PC-9 (cell line): ENCODE measurements around the gene SIM2. TPM values are rescaled to one million over a fixed set of nuclear protein-coding genes. Genes with fewer than 3 reads are reported as not detected.

ENCODE experiments used
- BruUV-seq: library from RNA; stranded (reverse); fragments of 400-500 nt; replicated peaks from 2 replicates; lab custom pipeline; 2021; lab: Mats Ljungman, UMichigan
- CTCF ChIA-PET: fragments of 300-600 bp; sonication (Branson Sonifier 250); formaldehyde crosslinking; loops from one replicate; lab custom pipeline; 2022; ENCODE audit warnings: antibody characterized with exemption; lab: Charles Lee
- POLR2A ChIA-PET: fragments of 300-600 bp; sonication (Branson Sonifier 250); formaldehyde crosslinking; loops from one replicate; lab custom pipeline; 2022; ENCODE audit warnings: antibody characterized with exemption; ENCODE audit not compliant: unreplicated experiment; lab: Charles Lee
- DNase-seq, 2 experiments: peaks; one replicate each; pipeline versions ENCODE4 v3.0.0 to v3.0.0-alpha.2; 2015 to 2022; ENCODE audit warnings: mixed read lengths in 1 of 2
- H2AFZ ChIP-seq: fragments of 200-600 bp; sonication (generic); 2 replicates; pipeline ENCODE4 v1.8.1; 2017; ENCODE audit warnings: antibody characterized with exemption
- H3F3A ChIP-seq: fragments of 200-600 bp; sonication (generic); 2 replicates; pipeline ENCODE4 v1.8.1; 2017; ENCODE audit warnings: antibody characterized with exemption, mild to moderate bottlenecking, low read depth; ENCODE audit not compliant: insufficient read depth
- H3K27ac ChIP-seq: fragments of 200-600 bp; sonication (generic); 2 replicates; pipeline ENCODE4 v1.6.1; 2016; ENCODE audit warnings: mixed run types
- H3K27me3 ChIP-seq: fragments of 200-600 bp; sonication (generic); 2 replicates; pipeline ENCODE4 v1.6.1; 2016; ENCODE audit warnings: low read depth, mixed run types; ENCODE audit not compliant: insufficient read depth
- H3K36me3 ChIP-seq: fragments of 200-600 bp; sonication (generic); 2 replicates; pipeline ENCODE4 v1.6.1; 2016; ENCODE audit warnings: low read depth, mixed run types
- H3K4me1 ChIP-seq: fragments of 200-600 bp; sonication (generic); replicated peaks from 2 replicates; pipeline ENCODE4 v1.6.1; 2016; ENCODE audit warnings: mixed run types; ENCODE audit not compliant: insufficient read depth
- H3K4me2 ChIP-seq: fragments of 200-600 bp; sonication (generic); 2 replicates; pipeline ENCODE4 v1.6.1; 2017; ENCODE audit warnings: mixed run types
- H3K4me3 ChIP-seq: fragments of 200-600 bp; sonication (generic); 2 replicates; pipeline ENCODE4 v1.6.1; 2016; ENCODE audit warnings: mixed run types
- H3K79me2 ChIP-seq: fragments of 200-600 bp; sonication (generic); 2 replicates; pipeline ENCODE4 v1.6.1; 2017; ENCODE audit warnings: low read depth, mixed run types
- H3K9me2 ChIP-seq: fragments of 200-600 bp; sonication (generic); 2 replicates; pipeline ENCODE4 v1.8.1; 2017; ENCODE audit warnings: mild to moderate bottlenecking; ENCODE audit not compliant: insufficient read depth
- H3K9me3 ChIP-seq: fragments of 200-600 bp; sonication (generic); 2 replicates; pipeline ENCODE4 v1.8.1; 2016; ENCODE audit warnings: low read depth; ENCODE audit not compliant: insufficient read depth
- H4K20me1 ChIP-seq: fragments of 200-600 bp; sonication (generic); 2 replicates; pipeline ENCODE4 v1.8.1; 2017; ENCODE audit not compliant: insufficient read depth
- EZH2 ChIP-seq: fragments of 200-600 bp; sonication (generic); IDR thresholded peaks from 2 replicates; pipeline ENCODE4 v1.8.0; 2017; ENCODE audit warnings: antibody characterized with exemption, low read depth
- intact Hi-C: fragments of 100-400 bp; cut with micrococcal nuclease; formaldehyde crosslinking; loops from one replicate; pipeline ENCODE4 v1.10.0; 2022; ENCODE audit not compliant: unreplicated experiment
- total RNA-seq: library from RNA; stranded (reverse); gene quantifications from 2 replicates; pipeline ENCODE4 v1.2.3, GENCODE V29; 2021
- TF ChIP-seq, protein P1 (sequence below): fragments of 200-600 bp; sonication (generic); conservative IDR thresholded peaks from 2 replicates; pipeline ENCODE4 v1.6.1; 2017; ENCODE audit warnings: mixed run types, antibody characterized with exemption, mild to moderate bottlenecking, moderate library complexity

SIM2 gene
- total RNA-seq, 1 experiment from 2014 or later = 18.5 TPM

DNA sequence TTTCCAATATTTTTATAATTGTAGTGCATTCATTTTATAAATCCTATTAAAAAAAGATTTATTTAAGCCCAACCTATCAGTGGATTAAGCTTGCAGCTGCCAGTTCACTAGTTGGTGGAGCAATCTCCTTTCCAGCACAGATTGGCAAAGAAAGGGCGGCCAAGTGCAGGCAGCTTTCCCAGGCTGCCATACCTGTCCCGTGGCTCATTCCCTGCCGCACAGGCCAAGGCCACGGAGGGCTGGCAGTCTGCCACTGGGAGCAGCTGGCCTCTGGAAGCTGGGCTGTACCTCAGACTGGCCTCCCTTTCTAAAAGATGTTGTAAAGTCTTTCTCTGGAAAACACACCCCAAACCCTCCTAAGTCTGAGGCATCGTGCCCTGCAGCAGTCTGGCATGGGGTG lies 74.2 kb downstream of the SIM2 start:
- Histone ChIP-seq H4K20me1 (no peaks in the 10 kb centered on the region), H3K27ac (no peak overlapping the region), H3K9me3 (no peaks in the 10 kb centered on the region), H3K4me2 (no peak overlapping the region), H3K9me2 (no peaks in the 10 kb centered on the region), H3K79me2 (no peaks in the 10 kb centered on the region), H3K4me3 (no peak overlapping the region), H3K4me1 (no peaks in the 10 kb centered on the region), H3K27me3 (no peaks in the 10 kb centered on the region), H3F3A (no peaks in the 10 kb centered on the region), H3K36me3 (no peaks in the 10 kb centered on the region), H2AFZ (no peak overlapping the region)
- ChIA-PET POLR2A (interaction anchor here (0.6 kb wide), 1 partner anchor 60 kb away, joined by 9 read pairs; no protein-coding TSS in a partner anchor), CTCF (interaction anchor here (0.7 kb wide), 1 partner anchor 89 kb away, joined by 4 read pairs; no protein-coding TSS in a partner anchor)
- no TSS peak for BruUV-seq
- no peak for TF ChIP-seq EZH2
- TF ChIP-seq, protein P1, sequence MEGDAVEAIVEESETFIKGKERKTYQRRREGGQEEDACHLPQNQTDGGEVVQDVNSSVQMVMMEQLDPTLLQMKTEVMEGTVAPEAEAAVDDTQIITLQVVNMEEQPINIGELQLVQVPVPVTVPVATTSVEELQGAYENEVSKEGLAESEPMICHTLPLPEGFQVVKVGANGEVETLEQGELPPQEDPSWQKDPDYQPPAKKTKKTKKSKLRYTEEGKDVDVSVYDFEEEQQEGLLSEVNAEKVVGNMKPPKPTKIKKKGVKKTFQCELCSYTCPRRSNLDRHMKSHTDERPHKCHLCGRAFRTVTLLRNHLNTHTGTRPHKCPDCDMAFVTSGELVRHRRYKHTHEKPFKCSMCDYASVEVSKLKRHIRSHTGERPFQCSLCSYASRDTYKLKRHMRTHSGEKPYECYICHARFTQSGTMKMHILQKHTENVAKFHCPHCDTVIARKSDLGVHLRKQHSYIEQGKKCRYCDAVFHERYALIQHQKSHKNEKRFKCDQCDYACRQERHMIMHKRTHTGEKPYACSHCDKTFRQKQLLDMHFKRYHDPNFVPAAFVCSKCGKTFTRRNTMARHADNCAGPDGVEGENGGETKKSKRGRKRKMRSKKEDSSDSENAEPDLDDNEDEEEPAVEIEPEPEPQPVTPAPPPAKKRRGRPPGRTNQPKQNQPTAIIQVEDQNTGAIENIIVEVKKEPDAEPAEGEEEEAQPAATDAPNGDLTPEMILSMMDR = no peak
- intact Hi-C loops = loop anchor here (5.0 kb wide), 1 partner anchor 74 kb away; no protein-coding TSS in a partner anchor
- peak; percentile 68 to 82 for DNase-seq

DNA sequence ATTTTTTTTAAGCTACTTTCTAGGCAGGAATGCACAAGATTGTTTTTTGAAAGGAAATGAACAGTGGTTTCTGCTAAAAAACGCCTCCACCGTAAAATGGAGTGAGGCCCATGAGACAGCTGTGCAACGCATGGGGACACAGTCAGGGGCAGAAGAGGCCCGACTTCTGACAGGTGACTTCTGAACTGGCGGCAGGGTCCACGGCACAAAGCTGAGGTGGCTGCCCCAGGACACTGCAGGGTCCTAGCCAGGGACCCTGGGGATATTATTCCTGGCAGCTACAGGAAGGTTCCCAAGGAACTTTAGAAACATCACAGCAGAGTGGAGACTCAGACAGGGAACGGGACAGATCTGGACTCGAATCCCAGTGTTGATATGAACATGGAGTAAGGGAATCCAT lies 75.1 kb downstream of the SIM2 start:
- H4K20me1 ChIP-seq = no peaks in the 10 kb centered on the region
- BruUV-seq = no TSS peak
- H3K9me2 ChIP-seq = no peaks in the 10 kb centered on the region
- H3K4me3 ChIP-seq = no peak overlapping the region
- ChIA-PET CTCF (no interaction called here), POLR2A (no interaction called here)
- H3F3A ChIP-seq = no peaks in the 10 kb centered on the region
- H3K4me2 ChIP-seq = no peak overlapping the region
- H3K27me3 ChIP-seq = no peaks in the 10 kb centered on the region
- H3K9me3 ChIP-seq = no peaks in the 10 kb centered on the region
- intact Hi-C loops = loop anchor here (5.0 kb wide), 1 partner anchor 73 kb away; no protein-coding TSS in a partner anchor
- no peak for TF ChIP-seq EZH2
- TF ChIP-seq, protein P1 = no peak
- H2AFZ ChIP-seq = no peak overlapping the region
- DNase-seq = no peak
- no peak overlapping the region for H3K27ac ChIP-seq
- H3K79me2 ChIP-seq = no peaks in the 10 kb centered on the region
- no peaks in the 10 kb centered on the region for H3K36me3 ChIP-seq
- no peaks in the 10 kb centered on the region for H3K4me1 ChIP-seq

DNA sequence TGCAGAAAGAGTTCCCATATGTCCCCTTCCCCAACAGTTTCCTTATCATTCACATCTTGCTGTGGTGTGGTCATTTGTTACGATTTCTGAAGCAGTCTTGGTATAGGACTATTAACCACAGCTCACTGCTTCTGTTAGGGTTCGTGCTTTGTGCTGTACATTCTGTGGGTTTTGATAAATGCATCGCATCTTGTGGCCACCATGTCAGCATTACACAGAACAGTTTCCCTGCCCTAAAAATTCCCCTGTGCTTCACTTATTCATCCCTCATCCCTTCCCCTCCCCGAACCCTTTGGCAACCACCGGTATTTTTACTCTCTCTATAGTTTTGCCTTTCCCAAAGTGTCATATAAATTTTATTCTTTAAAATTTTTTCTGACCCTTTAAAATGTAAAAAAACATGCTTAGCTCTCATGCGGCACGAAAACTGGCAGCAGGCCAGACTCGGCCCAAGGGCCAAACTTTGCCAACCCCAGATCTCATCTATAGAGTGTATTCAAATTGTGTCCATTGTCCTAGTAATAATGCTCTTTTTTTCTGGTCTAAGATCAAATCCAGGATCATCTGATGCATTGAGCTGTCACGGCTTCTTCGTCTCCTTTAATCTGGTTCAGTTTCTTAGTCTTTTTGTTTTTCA lies 78.2 kb downstream of the SIM2 start:
- Histone ChIP-seq H3K27ac (no peak overlapping the region), H3K9me2 (no peaks in the 10 kb centered on the region), H3F3A (no peaks in the 10 kb centered on the region), H3K9me3 (no peaks in the 10 kb centered on the region), H3K36me3 (no peaks in the 10 kb centered on the region), H2AFZ (no peak overlapping the region), H3K4me1 (no peaks in the 10 kb centered on the region; the same call in 1 of the 2 replicates), H4K20me1 (no peaks in the 10 kb centered on the region), H3K79me2 (no peaks in the 10 kb centered on the region), H3K27me3 (no peaks in the 10 kb centered on the region), H3K4me3 (no peak overlapping the region), H3K4me2 (no peak overlapping the region)
- no TSS peak for BruUV-seq
- ChIA-PET POLR2A (interaction anchor here (0.8 kb wide), 1 partner anchor 55 kb away, joined by 18 read pairs; no protein-coding TSS in a partner anchor), CTCF (no interaction called here)
- no peak for TF ChIP-seq EZH2
- TF ChIP-seq, protein P1 = no peak
- intact Hi-C loops = no loop called here
- DNase-seq = no peak
